HG02759 (cell line): ENCODE measurements around the gene GAB1.
A peak's percentile ranks its signal among the peaks of the same experiment; 100 is the strongest.

Experiments
- ATAC-seq: cut with Tn5 transposase; IDR thresholded peaks from one replicate; pipeline ENCODE4 v1.9.1; 2021; ENCODE audit warnings: mild to moderate bottlenecking, moderate library complexity; ENCODE audit not compliant: unreplicated experiment

GAB1 gene

DNA sequence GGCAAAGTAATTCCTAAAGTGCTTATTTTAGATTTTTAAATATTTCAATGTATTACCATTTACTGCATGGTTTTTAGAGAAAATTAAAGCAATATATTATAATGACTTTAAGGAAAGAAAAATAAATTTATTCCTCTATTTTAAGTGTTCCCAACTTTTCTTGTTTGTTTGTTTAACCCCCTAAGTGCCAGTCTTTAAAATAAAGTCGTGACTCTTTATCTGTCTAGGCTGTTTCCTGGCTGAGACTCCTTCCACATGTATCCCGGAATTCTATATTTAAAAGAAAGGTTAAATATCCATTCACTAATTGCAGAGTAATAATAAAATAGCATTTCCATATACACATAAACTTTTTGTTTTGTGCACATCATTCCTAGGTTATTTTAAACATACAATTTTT is 71.2 kb downstream of the GAB1 start:
- no peak for ATAC-seq

- ATAC-seq, result no peak
Observed at GRCh38 chr4:143410015-143410414, 73.3 kb downstream of the GAB1 start.

GRCh38 chr4:143411527-143412419 is 75.1 kb downstream of the GAB1 start:
- ATAC-seq, result no peak

- ATAC-seq, result no peak
Observed at GRCh38 chr4:143412420-143412758, 75.7 kb downstream of the GAB1 start.

GRCh38 chr4:143417679-143418403 is 81.2 kb downstream of the GAB1 start:
- ATAC-seq, result peak; percentile 96

DNA sequence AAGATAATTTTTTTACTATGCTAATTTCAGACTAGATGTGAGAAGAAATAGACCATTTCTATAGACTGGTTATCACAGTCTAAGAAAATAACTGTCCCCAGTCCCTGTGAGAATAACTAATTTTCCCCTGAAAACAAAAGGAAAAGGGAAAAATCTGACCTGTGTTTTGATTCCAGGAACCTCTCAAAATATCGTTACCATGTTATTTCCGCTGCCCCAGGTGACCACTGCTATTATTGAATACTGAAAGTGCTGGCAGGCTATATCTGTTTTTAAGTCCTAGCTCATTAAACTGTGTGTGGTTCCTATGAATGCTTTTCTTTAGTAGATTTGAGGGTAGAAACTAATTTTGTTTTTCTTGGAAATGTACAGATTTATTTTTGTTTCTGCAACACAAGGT is 83.6 kb downstream of the GAB1 start:
- peak; percentile 23 for ATAC-seq

- ATAC-seq, result no peak
Observed at GRCh38 chr4:143421609-143422008, 84.9 kb downstream of the GAB1 start.

GRCh38 chr4:143424276-143424675 is 87.6 kb downstream of the GAB1 start:
- no peak for ATAC-seq

- ATAC-seq, result no peak
Observed at GRCh38 chr4:143431526-143432257, 95.0 kb downstream of the GAB1 start.

DNA sequence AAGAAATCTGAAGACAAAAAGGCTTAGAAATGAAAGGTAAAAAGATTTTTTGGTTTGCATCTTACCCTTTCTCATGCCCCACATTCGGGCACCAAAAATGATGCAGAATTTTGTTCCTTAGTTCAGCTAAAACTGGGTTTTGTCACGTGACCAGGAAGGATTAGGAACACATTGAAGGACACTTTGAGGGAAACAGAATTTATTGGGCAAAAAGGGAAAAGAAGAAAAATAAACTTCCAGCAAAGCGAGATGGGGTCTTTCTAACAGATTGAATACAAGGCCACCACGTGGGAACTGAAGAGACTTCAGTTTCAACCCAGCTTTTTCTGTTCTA is 95.5 kb downstream of the GAB1 start:
- no peak for ATAC-seq

DNA sequence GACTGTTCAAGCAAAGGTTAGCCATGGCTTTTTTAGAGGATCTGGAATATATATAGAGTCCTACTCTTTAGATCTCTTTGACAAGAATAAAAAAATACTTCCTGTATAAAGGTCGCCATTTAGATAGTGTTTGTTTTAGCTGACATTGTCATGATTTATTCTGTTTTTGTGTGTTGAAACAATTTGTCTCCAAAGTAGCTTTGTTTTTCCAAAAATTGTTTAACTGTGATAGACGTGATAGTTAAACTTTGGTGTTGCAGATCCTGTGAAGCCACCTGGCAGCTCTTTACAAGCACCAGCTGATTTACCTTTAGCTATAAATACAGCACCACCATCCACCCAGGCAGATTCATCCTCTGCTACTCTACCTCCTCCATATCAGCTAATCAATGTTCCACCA is 96.6 kb downstream of the GAB1 start:
- no peak for ATAC-seq

DNA sequence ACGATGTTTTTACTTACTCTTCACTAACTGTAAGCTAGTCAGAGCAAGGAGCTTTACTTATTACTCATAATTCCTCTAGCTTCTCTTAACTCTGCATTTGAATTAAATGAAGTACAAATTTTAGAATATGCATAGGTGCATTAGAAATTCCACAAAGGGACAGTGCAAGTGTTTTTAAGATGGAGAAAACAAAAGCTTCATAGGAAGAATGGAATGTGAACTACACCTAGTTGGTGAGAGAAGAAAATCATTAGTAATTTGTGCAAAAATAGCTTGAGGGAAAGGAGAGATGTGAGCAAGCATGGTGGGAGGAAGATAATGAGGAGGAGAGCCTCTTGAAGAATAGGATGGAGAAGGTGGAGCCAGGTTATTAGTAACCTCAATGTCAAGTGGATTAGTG is 99.3 kb downstream of the GAB1 start:
- no peak for ATAC-seq

GRCh38 chr4:143437476-143437875 is 100.8 kb downstream of the GAB1 start:
- ATAC-seq, result no peak

- ATAC-seq, result no peak
Observed at GRCh38 chr4:143437937-143438336, 101.3 kb downstream of the GAB1 start.

- ATAC-seq, result no peak
Observed at GRCh38 chr4:143438710-143439109, 102.0 kb downstream of the GAB1 start.

GRCh38 chr4:143441109-143441508 is 104.4 kb downstream of the GAB1 start:
- no peak for ATAC-seq

DNA sequence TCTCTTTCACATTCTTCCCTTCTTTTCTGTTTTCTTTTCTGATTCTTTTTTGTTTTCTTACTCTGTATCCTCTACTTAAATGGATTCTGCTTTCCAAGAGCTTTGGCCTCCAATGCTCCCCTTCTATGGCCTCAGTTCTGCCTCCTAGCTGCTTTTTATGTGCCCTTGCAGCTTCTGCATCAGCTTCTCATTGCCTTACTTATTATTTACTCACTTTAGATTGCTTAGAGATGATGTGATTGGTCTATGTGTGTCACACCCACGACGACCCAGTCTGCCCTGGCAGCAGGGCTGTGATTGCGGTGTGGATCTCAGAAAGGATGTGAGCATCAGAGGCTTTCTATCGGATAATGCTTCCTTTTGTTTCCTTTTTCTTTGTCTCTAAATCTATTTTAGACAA is 105.0 kb downstream of the GAB1 start:
- no peak for ATAC-seq

- ATAC-seq, result no peak
Observed at GRCh38 chr4:143443728-143444127, 107.1 kb downstream of the GAB1 start.

DNA sequence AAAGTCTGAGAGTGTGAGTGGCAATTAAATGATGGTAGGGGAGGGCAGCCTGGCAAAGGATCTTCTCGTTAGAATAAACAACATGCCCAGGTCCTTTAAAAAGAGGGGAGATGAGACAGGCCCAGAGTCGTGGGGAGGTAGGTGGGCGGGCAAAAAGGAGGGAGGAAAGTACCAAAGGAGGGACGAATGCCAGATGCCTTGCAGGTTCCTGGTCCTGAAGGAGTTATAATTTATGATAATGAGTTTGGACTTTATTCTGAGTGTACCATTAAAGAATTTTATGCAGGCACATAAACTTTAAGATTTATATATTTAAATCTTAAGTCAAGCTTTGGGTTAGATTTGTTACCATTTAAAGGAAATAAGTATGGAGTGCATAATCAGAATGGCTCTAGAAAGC is 114.5 kb downstream of the GAB1 start:
- no peak for ATAC-seq

DNA sequence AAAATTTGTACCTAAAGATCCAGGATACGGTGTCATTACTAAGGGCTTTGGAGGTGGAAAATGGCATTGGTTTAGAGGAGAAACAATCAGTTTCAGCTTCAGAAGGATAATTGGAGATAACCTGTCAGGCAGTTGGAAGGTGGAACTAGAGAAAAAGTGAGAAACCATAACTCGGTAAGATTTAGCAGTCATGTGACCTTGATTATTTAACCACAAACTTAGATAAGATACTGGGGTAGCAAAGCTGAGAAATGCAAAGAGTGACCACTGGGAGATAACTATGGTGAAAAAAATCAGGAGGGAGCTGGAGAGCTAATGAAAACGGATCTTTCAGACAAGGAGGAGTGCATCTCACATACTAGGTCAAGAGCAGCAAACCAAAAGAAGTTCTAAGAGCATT is 118.5 kb downstream of the GAB1 start:
- ATAC-seq, result no peak

DNA sequence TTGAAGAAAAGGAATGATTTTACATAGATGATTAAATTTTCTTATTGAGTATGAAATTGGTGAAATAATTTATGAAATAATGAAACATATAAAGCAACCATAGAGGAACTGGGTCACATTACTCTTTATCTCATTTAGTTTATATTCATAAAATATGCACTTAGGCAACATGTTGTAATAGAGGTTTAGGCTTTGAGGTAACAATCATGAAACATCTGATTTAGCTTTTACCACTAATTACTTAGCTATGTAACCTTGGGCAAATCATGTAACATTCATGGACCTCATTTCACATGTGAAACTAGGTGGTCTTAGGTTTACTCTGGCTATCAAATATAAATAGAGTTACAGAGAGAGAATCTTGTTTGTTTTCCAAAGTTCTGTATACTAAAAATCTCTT is 122.3 kb downstream of the GAB1 start:
- no peak for ATAC-seq
